ENCODE results near the gene TK1. TPM values are rescaled to one million over a fixed set of nuclear protein-coding genes. Genes with fewer than 3 reads are reported as not detected.

TK1 gene
- total and polyA plus RNA-seq, 4 donors, result 1.1 to 3.8 (median 2.5) TPM

DNA sequence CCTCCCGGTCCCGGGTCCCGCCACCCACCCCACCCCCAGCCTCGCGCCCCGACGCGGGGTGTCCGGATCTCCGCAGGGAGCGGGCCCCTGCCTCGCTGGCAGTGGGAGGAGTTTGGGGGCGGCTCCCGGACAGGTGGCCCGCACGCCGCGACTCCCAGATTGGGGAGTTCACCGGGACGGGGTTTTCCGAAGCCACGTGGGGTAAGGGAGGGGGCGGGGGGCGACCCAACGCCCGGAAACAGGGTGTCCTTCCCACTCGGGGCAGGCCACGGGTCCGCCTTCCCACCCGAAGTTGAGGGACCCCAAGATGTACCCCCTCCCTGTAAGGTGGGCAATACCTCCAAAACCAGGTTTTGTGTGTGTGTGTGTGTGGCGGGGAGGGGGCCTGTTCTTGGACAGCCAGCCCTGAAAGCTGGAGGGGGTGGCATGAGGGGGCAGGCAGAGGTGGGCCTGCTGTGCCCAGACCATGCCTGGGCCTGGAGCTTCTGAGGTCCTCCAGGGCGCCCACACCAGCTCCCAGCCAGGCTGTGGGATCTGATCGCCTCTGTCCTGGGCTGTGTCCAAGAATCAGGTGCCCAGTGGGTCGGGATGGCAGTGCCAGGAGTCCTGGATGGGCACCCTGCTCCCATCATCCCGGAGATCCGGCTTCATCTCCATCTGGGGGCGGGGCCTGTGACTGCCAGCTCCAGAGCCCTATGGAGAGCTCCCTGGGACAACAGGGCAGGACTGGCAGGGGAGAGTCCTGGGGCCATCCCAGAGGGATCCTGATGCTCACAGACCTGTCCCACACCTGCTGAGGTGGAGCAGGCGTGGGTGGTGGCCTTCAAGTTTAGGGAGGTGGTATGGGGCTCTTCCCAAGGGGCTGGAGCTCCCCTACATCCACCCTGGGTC is 17.7 kb downstream of the TK1 start:
- Histone ChIP-seq H3K36me3 (ENCODE audit: control insufficient read depth in 1 of 2, insufficient read depth in 2 of 2, low read length in 1 of 2) (no peaks in the 10 kb centered on the region), H3K4me3 (ENCODE audit: low read length in 2 of 2) (peak overlapping the region; percentile 76 to 84), H3K9me3 (ENCODE audit: control insufficient read depth, low read length) (no peaks in the 10 kb centered on the region), H3K27me3 (ENCODE audit: control insufficient read depth in 1 of 2, insufficient read depth in 2 of 2, low read length in 1 of 2) (no peaks in the 10 kb centered on the region), H3K27ac (ENCODE audit: low read depth in 1 of 2, low read length in 2 of 2) (peak overlapping the region; percentile 58 to 84), H3K4me1 (ENCODE audit: control insufficient read depth in 1 of 2, insufficient read depth in 2 of 2, low read length in 2 of 2) (no peaks in the 10 kb centered on the region)
- WGBS, 2 donors, result 4 to 11% methylated on average over 17 to 38 of the region's 38 CpGs
- DNase-seq (peak; percentile 79 to 86), ATAC-seq (ENCODE audit: low FRiP score) (no peak)
- intact Hi-C loops (cut with DNase I), result no loop called here

DNA sequence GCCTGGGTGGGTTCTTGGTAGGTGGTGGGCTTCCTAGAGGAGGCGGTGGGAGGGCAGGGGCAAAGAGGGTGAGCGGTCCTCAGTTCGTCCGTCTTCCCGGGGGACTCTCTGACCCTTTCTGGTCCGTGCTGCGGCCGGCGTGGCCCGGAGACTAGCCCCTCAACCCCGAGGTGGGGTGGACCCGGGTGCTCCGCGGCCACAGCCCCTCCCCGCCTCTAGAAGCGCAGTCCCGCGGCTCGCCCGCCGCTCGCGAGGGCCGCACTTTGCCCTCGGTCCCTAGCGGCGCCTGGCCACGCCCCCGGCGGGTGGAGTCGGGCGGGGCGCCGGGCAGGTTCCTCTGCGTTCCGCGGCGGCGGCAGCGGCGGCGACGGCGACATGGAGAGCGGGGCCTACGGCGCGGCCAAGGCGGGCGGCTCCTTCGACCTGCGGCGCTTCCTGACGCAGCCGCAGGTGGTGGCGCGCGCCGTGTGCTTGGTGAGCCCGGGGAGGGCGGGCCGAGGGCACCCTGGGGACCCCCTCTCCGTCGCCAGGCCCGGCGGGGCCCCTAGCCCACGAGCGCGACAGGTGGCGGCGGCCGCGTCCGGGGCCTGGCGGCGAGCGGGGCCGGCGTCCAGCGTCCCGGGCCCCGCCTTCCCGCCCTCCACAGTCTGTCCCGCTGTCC is 18.5 kb downstream of the TK1 start, which contains the start of gene SYNGR2:
Gene SYNGR2, plus strand, starts transcription at position 340 of the 661 bp plus-strand sequence. Its CDS starts 36 bp downstream, at position 376.
- Histone ChIP-seq H3K9me3 (ENCODE audit: control insufficient read depth, low read length) (no peaks in the 10 kb centered on the region), H3K27me3 (ENCODE audit: control insufficient read depth in 1 of 2, insufficient read depth in 2 of 2, low read length in 1 of 2) (no peaks in the 10 kb centered on the region), H3K4me1 (ENCODE audit: control insufficient read depth in 1 of 2, insufficient read depth in 2 of 2, low read length in 2 of 2) (no peaks in the 10 kb centered on the region), H3K36me3 (ENCODE audit: control insufficient read depth in 1 of 2, insufficient read depth in 2 of 2, low read length in 1 of 2) (no peaks in the 10 kb centered on the region), H3K27ac (ENCODE audit: low read depth in 1 of 2, low read length in 2 of 2) (peak within 1 kb of the TSS; percentile 70 to 84), H3K4me3 (ENCODE audit: low read length in 2 of 2) (peak within 1 kb of the TSS; percentile 76 to 84)
- peak; percentile 81 for ATAC-seq (ENCODE audit: low FRiP score)
- peak; percentile 91 to 94 for DNase-seq
- intact Hi-C loops (cut with DNase I), result no loop called here
- WGBS, 2 donors, result 0 to 1% methylated on average over 67 to 84 of the region's 84 CpGs

DNA sequence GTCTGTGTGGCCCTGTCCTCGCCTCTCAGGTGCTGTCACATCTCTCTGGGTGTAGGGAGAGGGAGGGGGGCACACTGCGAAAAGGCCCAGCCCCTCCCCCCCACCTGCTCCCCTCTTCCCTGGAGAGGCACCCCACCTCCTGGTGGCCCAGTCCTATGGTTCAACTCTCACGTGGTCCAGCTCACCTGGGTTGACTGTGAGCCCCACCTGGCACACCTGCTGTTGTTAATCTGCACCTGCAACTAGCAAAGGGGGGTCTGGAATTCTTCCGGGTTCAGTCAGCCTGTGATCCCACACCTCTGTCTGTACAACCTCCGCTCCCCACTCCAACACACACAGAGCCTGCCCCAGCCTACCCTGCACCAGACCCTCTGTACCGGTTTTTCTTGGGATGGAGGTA is 20.4 kb downstream of the TK1 start:
- Histone ChIP-seq H3K4me1 (ENCODE audit: control insufficient read depth in 1 of 2, insufficient read depth in 2 of 2, low read length in 2 of 2) (no peaks in the 10 kb centered on the region), H3K27me3 (ENCODE audit: control insufficient read depth in 1 of 2, insufficient read depth in 2 of 2, low read length in 1 of 2) (no peaks in the 10 kb centered on the region), H3K4me3 (ENCODE audit: low read length in 2 of 2) (no peak overlapping the region), H3K27ac (ENCODE audit: low read depth in 1 of 2, low read length in 2 of 2) (no peak overlapping the region), H3K36me3 (ENCODE audit: control insufficient read depth in 1 of 2, insufficient read depth in 2 of 2, low read length in 1 of 2) (no peaks in the 10 kb centered on the region), H3K9me3 (ENCODE audit: control insufficient read depth, low read length) (no peaks in the 10 kb centered on the region)
- no peak for DNase-seq
- 70 to 73% methylated on average over 6 of the region's 6 CpGs for WGBS, 2 donors
- ATAC-seq (ENCODE audit: low FRiP score), result no peak
- intact Hi-C loops (cut with DNase I), result no loop called here

DNA sequence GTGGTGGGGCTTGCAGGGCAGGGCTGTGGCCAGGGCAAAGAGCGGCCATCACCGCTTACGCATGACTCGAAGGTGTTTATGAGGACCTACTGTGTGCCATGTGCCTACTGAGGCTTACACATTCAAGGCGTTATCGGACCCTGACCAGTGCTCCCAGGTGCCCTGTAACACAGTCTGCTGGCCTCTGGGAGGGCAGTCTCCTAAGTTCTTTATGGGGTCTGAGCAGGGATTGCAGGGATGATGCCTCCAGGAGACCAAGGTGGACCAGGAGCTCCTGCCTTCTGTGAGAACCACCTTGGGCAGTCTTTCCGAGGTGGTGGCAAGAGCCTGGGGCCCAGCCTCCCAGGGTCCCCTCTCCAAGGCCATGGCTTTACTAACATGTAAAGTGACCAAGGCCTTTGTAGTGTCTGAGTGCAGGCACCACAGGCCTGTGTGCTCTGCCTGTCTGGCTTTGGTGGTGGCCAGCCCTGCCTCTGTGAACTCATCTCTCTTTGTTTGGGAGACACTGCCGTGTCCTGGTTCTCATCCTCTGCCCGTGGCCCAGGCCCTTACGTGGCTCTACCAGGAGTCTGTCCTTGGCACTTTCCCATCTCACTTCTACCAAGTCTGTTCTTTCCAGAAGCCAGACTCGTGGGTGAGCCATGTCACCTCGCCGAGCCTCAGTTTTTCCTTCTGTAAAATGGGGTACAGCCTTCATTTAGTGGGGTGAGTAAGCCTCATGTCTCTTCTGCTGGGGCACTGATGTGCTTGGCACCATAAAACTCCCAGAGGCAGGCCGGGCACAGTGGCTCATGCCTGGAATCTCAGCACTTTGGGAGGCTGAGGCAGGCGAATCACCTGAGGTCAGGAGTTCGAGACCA is 21.9 kb downstream of the TK1 start:
- Histone ChIP-seq H3K27ac (ENCODE audit: low read depth in 1 of 2, low read length in 2 of 2) (no peak overlapping the region), H3K4me3 (ENCODE audit: low read length in 2 of 2) (no peak overlapping the region), H3K9me3 (ENCODE audit: control insufficient read depth, low read length) (no peaks in the 10 kb centered on the region), H3K27me3 (ENCODE audit: control insufficient read depth in 1 of 2, insufficient read depth in 2 of 2, low read length in 1 of 2) (no peaks in the 10 kb centered on the region), H3K36me3 (ENCODE audit: control insufficient read depth in 1 of 2, insufficient read depth in 2 of 2, low read length in 1 of 2) (no peaks in the 10 kb centered on the region), H3K4me1 (ENCODE audit: control insufficient read depth in 1 of 2, insufficient read depth in 2 of 2, low read length in 2 of 2) (no peaks in the 10 kb centered on the region)
- ATAC-seq (ENCODE audit: low FRiP score) (no peak), DNase-seq (no peak)
- intact Hi-C loops (cut with DNase I), result no loop called here
- WGBS, 2 donors, result 87 to 93% methylated on average over 15 to 16 of the region's 16 CpGs

DNA sequence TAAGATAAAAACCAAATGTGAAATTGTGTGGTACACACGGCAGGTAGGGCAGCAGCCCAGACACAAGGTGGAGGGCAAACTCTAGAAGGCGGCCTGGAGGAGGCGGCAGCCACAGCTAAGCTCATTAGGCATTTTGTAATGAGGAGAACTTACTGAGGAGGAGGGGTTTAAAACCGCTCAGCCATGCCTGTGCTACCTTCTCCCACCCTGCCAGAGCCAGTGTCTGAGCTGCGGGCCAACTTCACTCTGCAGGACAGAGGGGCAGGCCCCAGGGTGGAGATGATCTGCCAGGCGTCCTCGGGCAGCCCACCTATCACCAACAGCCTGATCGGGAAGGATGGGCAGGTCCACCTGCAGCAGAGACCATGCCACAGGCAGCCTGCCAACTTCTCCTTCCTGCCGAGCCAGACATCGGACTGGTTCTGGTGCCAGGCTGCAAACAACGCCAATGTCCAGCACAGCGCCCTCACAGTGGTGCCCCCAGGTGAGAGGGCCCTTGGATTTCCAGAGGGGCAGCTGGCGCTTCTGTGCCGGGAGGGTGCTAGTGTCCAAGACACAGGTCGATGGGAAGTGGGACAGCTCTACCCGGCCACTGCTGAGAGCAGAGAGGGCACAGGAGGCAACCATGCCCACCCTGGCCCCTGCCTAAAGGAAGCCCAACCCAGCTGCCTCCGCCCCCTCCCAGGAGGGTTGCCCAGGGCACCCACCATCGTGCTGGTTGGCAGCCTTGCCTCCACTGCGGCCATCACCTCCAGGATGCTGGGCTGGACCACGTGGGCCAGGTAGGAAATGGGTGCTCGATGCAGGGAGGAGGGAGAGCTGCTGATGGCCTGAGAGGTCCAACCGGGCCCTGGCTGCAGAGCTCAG is 22.7 kb downstream of the TK1 start:
- ATAC-seq (ENCODE audit: low FRiP score) (no peak), DNase-seq (no peak)
- Histone ChIP-seq H3K4me3 (ENCODE audit: low read length in 2 of 2) (no peak overlapping the region), H3K27ac (ENCODE audit: low read depth in 1 of 2, low read length in 2 of 2) (no peak overlapping the region), H3K4me1 (ENCODE audit: control insufficient read depth in 1 of 2, insufficient read depth in 2 of 2, low read length in 2 of 2) (no peaks in the 10 kb centered on the region), H3K27me3 (ENCODE audit: control insufficient read depth in 1 of 2, insufficient read depth in 2 of 2, low read length in 1 of 2) (no peaks in the 10 kb centered on the region), H3K36me3 (ENCODE audit: control insufficient read depth in 1 of 2, insufficient read depth in 2 of 2, low read length in 1 of 2) (no peaks in the 10 kb centered on the region), H3K9me3 (ENCODE audit: control insufficient read depth, low read length) (no peaks in the 10 kb centered on the region)
- intact Hi-C loops (cut with DNase I), result no loop called here
- WGBS, 2 donors, result 74 to 75% methylated on average over 22 of the region's 22 CpGs

DNA sequence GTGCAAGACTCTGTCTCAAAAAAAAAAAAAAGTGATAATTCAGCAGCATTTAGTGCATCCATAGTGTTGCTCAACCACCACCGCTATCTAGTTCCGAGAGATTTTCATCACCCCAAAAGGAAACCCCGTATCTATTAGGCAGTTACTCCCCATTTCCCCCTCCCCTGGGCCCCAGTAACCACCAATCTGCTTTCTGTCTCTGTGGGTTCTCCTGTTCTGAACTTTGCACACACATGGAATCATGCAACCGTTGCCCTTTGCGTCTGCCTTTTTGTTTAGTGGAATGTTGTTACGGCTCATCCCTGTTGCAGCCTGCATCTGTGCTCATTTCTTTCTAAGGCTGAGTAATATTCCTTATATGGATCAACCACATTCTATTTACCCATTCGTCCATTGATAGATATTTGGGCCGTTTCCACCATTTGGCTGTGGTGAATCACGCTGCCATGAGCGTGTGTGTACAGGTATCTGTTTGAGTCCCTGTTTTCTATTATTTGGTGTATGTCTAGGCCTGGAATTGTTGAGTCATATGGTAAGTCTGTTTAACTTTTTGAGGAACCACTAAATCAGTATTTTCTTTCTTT is 27.2 kb downstream of the TK1 start:
- Histone ChIP-seq H3K27ac (ENCODE audit: low read depth in 1 of 2, low read length in 2 of 2) (no peak overlapping the region), H3K36me3 (ENCODE audit: control insufficient read depth in 1 of 2, insufficient read depth in 2 of 2, low read length in 1 of 2) (no peaks in the 10 kb centered on the region), H3K9me3 (ENCODE audit: control insufficient read depth, low read length) (no peaks in the 10 kb centered on the region), H3K4me1 (ENCODE audit: control insufficient read depth in 1 of 2, insufficient read depth in 2 of 2, low read length in 2 of 2) (no peaks in the 10 kb centered on the region), H3K4me3 (ENCODE audit: low read length in 2 of 2) (no peak overlapping the region), H3K27me3 (ENCODE audit: control insufficient read depth in 1 of 2, insufficient read depth in 2 of 2, low read length in 1 of 2) (no peaks in the 10 kb centered on the region)
- DNase-seq (no peak), ATAC-seq (ENCODE audit: low FRiP score) (no peak)
- intact Hi-C loops (cut with DNase I), result no loop called here
- WGBS, 2 donors, result 86 to 88% methylated on average over 10 of the region's 10 CpGs

DNA sequence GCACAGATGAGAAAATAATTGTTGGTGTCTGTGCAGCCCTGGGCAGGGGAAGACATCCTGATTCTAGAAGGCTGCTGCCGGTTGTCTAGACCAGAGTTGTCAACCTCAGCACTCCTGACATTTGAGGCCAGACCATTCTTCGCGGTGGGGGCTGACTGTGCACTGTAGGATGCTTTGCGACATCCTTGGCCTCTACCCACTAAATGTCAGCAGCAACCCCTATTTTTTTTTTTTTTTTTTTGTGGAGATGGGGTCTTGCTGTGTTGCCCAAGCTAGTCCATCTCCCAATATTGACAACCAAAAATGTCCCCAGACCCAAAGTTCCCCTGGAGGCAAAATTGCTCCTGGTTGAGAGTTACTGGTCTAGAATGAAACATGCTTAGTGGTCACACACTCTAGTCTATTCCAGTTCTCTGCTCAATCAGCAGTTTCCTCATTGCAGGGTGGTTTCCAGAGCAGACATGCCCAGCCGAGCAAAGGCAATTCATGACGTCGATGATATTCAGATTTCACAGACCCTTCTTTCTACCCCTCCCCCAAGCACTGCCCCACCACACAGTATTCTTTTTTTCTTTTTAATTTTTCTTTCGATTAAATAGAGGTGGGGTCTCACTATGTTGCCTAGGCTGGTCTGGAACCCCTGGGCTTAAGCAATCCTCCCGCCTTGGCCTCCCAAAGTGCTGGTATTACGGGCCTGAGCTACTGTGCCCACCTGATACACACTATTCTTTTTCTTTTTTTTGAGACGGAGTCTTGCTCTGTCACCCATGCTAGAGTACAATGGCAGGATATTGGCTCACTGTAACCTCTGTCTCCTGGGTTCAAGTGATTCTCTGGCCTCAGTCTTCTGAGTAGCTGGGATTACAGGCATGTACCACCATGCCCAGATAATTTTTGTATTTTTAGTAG is 31.7 kb downstream of the TK1 start:
- no peaks in the 10 kb centered on the region for H3K27me3 ChIP-seq (ENCODE audit: control insufficient read depth in 1 of 2, insufficient read depth in 2 of 2, low read length in 1 of 2)
- H3K9me3 ChIP-seq (ENCODE audit: control insufficient read depth, low read length), result no peaks in the 10 kb centered on the region
- no peak overlapping the region for H3K27ac ChIP-seq (ENCODE audit: low read depth in 1 of 2, low read length in 2 of 2)
- ATAC-seq (ENCODE audit: low FRiP score) (no peak), DNase-seq (no peak)
- H3K4me3 ChIP-seq (ENCODE audit: low read length in 2 of 2), result no peak overlapping the region
- WGBS, 2 donors, result 85 to 88% methylated on average over 11 of the region's 11 CpGs
- intact Hi-C loops (cut with DNase I), result no loop called here
- no peaks in the 10 kb centered on the region for H3K36me3 ChIP-seq (ENCODE audit: control insufficient read depth in 1 of 2, insufficient read depth in 2 of 2, low read length in 1 of 2)
- H3K4me1 ChIP-seq (ENCODE audit: control insufficient read depth in 1 of 2, insufficient read depth in 2 of 2, low read length in 2 of 2), result no peaks in the 10 kb centered on the region

All from aorta (tissue), 5 donors.